ENCODE data around the gene SLC25A42.

GRCh38 chr19:19111967-19112580, 48.3 kb downstream of the SLC25A42 start:
- TF ChIP-seq CTCF (IDR thresholded peaks at IDR 0.05) (no peak), POLR2A (IDR thresholded peaks at IDR 0.05) (no peak)
